GM18502 (cell line): ENCODE data around the gene FIGNL2.
A peak's percentile ranks its signal among the peaks of the same experiment; 100 is the strongest.
"Not testable (repeated sequence)": the region's sequence is repeated elsewhere in the genome, so short reads cannot be mapped to it uniquely, and the experiment has no call there.

ENCODE experiments used
- ATAC-seq: cut with Tn5 transposase; IDR thresholded peaks from one replicate; pipeline ENCODE4 v1.9.1; 2021; ENCODE audit warnings: mild to moderate bottlenecking; ENCODE audit not compliant: unreplicated experiment, poor library complexity

The FIGNL2 gene

GRCh38 chr12:51820526-51821439, 27.7 kb downstream of the FIGNL2 start:
- ATAC-seq, result peak; percentile 44

DNA sequence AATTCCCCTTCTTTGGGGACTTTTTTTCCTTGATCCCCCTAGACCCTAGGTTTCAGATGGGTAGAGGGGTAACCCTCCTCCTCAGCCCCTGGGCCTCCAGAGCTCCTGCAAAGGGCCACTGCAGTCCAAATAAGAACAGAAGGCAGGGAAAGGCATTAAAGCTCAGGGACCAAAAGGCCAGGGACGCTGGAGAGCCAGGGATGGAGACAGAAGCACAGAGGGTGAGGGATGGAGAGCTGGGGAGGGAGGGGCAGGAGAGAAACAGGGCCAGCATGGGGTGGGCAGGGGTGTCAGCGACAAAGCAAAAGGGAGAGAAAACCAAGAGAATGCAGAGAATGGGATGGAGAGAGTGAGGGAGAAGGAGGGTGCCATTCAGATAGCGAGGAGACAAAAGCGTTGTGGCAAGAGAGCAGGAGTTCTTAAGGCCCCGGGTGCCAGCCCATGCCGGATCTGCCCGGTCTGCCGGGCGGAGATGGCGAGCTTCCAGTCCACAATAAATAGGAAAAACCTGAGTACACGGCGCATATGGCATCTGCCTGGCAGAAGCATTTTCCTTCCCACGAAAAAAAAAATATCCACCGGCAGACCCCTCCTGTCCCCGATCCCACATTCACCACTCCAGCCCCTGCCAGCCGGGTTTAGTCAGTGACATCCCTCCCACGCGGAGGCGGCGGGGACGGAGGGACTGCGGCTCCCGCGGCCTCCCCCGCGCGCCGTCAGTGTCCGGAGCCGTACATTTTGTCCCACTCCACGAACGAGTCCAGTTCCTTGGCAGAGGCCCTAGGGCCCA, 28.6 kb downstream of the FIGNL2 start:
- ATAC-seq, result no peak

GRCh38 chr12:51818566-51819300, 29.8 kb downstream of the FIGNL2 start:
- ATAC-seq, result no peak

- no peak for ATAC-seq
These were observed 30.4 kb downstream of the FIGNL2 start for GRCh38 chr12:51818086-51818485.

DNA sequence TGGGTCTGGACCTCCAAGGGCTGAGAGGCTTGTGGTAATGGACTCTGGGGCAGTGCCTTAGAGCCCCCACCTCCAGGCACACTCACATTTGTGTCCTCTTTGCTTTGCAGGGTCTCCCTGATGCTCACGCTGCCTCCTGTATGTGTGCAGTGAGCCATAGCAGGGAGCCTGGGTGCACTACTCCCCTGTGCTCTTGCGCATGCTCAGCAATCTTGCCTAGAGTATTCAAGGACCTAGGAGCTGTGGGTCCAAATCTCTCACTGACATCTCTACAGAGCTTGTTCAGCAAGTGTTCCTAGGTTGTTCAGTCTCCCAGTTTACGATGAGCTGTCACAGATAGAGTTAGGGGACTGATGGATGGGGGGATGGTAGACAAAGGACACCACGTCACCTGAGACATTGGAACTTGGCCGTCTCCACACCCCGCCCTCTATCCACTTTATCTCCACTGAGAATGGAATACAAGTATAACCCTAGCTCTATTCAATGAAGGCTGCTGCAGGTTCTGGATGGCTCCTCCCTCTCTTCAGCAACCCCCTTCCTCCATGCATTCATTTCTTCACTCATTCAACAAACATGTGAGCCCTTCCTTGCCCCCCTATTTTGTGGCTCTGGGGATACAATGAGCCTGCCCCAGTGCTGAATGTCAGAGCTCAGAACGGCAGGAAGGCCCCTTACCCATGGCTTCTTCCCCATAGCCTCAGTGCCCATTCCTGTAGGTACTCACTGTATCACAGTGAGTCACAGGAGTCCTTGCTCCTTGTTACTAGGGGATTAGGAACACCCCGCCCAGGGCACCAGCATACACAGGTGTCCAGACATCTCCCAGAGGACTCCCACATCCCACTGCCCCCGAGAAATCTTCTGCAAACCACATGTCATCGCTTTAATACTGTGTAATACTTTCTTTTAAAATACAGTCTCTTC, 31.2 kb downstream of the FIGNL2 start:
- no peak for ATAC-seq

- no peak for ATAC-seq
These were observed 32.9 kb downstream of the FIGNL2 start for GRCh38 chr12:51815571-51815970.

DNA sequence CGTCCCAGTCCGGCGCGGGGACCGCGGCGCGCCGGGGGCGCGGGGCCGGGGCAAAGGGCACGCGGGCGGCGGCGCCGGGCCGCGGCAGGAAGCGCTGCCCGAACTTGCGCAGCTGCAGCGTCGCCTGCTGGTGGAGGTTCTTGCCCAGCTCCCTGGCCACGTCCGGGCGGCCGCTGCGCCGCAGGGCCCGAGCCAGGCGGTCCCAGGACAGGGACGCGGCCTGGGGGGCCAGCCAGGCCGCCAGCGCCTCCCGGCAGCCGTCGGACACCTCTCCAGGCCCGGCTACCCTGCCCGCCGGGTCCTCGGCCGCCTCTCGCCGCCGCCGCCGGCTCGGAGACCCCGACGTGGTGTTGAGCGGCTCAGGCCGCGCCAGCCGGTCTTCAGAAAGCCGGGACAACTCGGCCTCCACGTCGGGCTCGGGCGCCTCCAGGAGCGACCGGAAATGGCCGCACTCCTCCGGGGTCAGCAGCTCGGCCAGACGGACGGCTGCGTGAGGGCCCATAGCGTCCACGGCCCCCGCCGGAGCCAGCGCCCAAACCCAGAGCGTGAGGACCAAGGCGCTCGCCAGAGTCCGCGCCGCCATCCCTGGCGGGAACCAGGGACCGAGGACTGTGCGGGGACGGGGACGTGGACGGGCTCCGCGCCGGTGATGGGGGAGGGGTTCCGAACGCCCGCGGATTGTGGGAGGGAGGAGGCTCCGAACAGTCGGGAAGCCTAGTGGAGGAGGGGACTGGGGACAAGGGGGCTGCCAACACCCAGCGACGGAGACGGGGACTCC, 34.0 kb downstream of the FIGNL2 start:
- ATAC-seq, result no peak

- no peak for ATAC-seq
These were observed 34.6 kb downstream of the FIGNL2 start for GRCh38 chr12:51813931-51814310.

GRCh38 chr12:51812871-51813270, 35.6 kb downstream of the FIGNL2 start:
- ATAC-seq, result no peak

DNA sequence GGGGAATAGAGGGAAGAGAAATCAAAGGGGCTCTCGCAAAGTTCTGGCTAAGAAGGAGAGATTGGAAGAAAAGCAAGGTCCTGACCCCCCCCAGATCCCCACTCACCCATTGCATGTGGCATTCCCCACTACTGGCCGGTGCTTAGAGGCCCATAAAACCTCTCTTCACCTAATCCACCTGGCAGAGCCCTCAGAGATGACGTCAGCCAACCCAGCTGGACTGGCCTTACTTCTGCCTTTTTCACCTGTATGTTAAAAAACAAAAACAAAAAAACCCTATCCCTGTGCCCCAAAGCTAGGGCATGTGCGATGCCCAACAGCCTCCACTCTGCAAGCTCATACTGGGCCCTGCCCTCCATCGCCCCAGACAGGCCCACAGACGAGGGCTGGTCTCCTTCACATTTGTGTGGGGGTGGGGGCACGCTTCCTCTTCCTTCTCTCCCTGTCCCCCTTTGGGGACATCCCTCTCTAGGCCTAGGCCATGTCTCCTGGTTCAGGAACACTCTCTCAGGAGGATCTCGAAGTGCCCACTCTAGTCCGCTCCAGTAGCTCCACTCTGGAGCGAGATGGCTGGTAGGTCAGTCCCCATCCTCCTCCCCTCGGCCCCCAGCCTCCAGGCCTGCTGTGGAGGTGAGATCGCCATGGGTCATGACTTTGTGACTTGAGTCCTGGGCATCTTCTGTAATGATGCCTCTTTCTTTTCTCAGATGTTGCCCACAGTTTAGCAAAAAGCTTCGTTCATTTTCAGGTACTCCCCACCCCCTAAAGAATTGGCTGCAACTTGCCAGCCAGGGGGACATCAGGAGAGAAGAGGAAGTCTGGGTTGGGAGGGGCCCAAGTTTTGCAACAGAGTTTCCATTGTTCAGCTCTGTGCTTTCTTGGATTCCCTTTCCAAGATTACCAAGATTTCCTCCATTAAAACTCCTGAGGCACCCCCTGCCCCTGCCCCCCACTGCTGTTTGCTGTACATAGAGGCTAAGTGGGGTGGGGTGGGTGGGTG, 37.0 kb downstream of the FIGNL2 start:
- ATAC-seq, result no peak

DNA sequence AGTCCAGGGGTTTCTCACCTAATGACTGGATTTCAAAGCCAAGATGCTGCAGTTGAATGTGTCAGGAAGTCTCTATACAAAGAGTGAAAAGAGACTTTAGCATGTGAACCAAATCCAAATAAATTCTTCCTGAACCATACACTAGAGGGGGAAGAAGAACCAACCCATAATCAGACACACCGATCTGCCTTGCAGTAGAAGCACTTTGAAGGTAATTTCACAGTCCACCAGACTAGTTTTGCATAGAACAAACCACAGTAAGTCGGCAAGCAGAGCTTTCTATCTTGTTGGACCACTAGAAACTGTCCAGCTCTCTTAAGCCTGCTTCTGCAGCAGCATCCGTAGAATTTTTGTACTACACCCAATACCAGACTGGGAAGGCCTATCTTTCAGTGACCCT, 39.3 kb downstream of the FIGNL2 start:
- ATAC-seq, result no peak

- no peak for ATAC-seq
These were observed 41.6 kb downstream of the FIGNL2 start for GRCh38 chr12:51806896-51807295.

- no peak for ATAC-seq
These were observed 47.5 kb downstream of the FIGNL2 start for GRCh38 chr12:51801027-51801426.

DNA sequence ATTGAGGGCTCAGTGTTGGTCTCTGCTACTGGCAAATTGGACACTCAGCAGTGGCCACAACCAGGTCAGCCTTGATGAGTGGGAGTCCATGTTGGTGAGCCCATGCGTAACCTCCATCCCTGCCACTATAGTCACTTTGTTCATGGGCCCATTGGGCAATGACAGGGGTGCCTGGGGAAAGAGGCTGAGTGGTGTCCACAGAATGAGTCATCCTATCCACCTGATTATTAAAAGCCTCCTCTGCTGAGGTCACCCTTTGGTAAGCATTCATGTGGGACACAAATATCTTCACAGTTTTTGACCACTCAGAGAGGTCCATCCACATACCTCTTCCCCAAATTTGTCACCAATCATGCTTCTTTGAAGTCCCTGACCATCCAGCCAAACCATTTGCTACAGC, 50.0 kb downstream of the FIGNL2 start:
- no peak for ATAC-seq

- ATAC-seq, result not testable (repeated sequence)
These were observed 50.5 kb downstream of the FIGNL2 start for GRCh38 chr12:51798051-51798450.

DNA sequence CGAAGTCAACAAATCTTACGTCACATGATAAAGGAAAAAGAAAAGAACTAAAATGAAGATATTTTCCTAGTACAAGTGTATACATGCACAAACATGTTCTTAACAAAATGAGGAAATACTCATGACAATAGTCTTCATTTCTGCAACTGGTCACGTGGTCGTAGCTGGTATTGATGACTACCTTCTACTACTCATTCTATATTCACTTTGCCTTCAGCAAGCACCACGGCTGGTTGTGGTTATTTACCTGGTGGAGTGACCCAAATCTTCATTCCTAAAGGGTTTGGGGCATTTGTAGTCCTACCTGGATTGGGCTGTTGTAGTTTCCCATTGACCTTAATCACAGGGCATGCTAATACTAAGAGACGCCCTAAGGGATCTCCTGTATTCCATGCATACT, 51.2 kb downstream of the FIGNL2 start:
- no peak for ATAC-seq

DNA sequence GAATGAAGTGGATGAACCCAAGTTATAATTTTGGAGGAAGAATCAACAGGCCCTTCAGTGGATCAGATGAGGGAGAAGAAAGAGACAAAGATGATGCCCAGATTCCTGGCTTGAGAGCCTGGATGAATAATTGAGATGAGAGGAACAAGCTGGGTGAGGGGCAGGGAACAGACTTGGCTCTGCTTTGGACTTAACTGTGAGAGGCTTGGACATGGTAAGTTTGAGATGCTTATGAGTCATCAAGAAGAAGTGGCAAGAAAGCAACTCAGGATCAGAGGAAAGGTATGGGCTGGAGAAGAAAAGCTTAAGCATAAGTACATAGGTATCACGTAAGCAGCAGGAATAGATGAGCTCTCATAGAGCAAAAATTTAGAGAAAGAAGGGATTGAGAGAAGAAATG, 55.3 kb downstream of the FIGNL2 start:
- ATAC-seq, result no peak

- no peak for ATAC-seq
These were observed 56.1 kb downstream of the FIGNL2 start for GRCh38 chr12:51792417-51792816.
